Activated T-helper 17 cell treated with anti-CD3 and anti-CD28 coated beads, Interleukin-2, amount 50 U/mL, for 72 hours (primary cell): ENCODE measurements around the gene UBD. TPM values are rescaled to one million over a fixed set of nuclear protein-coding genes. Genes with fewer than 3 reads are reported as not detected.

Source experiments
- ATAC-seq: fragments of 150-1000 bp; cut with Tn5 transposase; replicated peaks from 2 replicates; pipeline ENCODE4 v1.10.0; 2021; ENCODE audit warnings: mild to moderate bottlenecking, moderate library complexity
- H3K27ac Mint-ChIP-seq: one replicate; pipeline ENCODE4 v1.8.0; 2022; ENCODE audit warnings: mixed read lengths
- H3K27me3 Mint-ChIP-seq: one replicate; pipeline ENCODE4 v1.8.0; 2022; ENCODE audit warnings: mixed read lengths
- H3K36me3 Mint-ChIP-seq: one replicate; pipeline ENCODE4 v1.8.0; 2022; ENCODE audit warnings: low read depth, mild to moderate bottlenecking, mixed read lengths
- H3K4me1 Mint-ChIP-seq: one replicate; pipeline ENCODE4 v1.8.0; 2022; ENCODE audit warnings: mixed read lengths
- H3K4me3 Mint-ChIP-seq: one replicate; pipeline ENCODE4 v1.8.0; 2022; ENCODE audit warnings: mild to moderate bottlenecking, mixed read lengths
- H3K9me3 Mint-ChIP-seq: one replicate; pipeline ENCODE4 v1.8.0; 2022; ENCODE audit warnings: mixed read lengths
- total RNA-seq, 2 donors: library from RNA; stranded (reverse); gene quantifications; one replicate each; pipeline ENCODE4 v1.2.3, GENCODE V29; 2022

The UBD gene
- total RNA-seq, 2 donors from 2014 or later, result 0.84 to 3.7 TPM

- Mint-ChIP-seq H3K27ac (no peak overlapping the region), H3K27me3 (peaks cover 31% of the 10 kb centered on the region), H3K9me3 (no peaks in the 10 kb centered on the region), H3K36me3 (no peaks in the 10 kb centered on the region), H3K4me1 (no peaks in the 10 kb centered on the region), H3K4me3 (no peak overlapping the region)
- ATAC-seq, result no peak
Measured at GRCh38 chr6:29577544-29577943, 18.0 kb upstream of the UBD start.

- Mint-ChIP-seq H3K4me3 (no peak overlapping the region), H3K27ac (no peak overlapping the region), H3K27me3 (peaks cover 42% of the 10 kb centered on the region), H3K36me3 (no peaks in the 10 kb centered on the region), H3K4me1 (no peaks in the 10 kb centered on the region), H3K9me3 (no peaks in the 10 kb centered on the region)
- ATAC-seq, result no peak
Measured at GRCh38 chr6:29576056-29576455, 16.5 kb upstream of the UBD start.

- Mint-ChIP-seq H3K9me3 (no peaks in the 10 kb centered on the region), H3K27me3 (peaks cover 52% of the 10 kb centered on the region)
Measured at GRCh38 chr6:29567991-29568390, 8.5 kb upstream of the UBD start.

DNA sequence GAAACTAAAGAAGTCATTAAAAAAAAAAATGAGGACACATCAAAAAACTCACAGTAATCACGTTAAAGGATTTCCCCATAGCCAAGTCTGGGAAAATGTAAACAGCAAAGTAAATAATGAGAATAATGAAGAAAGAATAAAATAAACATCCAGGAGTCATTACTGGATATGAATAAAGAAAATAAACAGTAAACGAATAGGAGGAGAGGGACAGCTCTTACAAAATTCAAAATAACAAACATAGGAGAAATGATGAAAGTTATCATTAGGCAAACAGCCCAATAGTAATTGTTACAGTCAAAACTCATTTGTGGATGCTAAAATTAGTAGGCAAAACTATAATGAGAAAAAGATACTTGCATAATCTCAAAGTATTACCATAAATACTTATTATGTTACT, 8.0 kb upstream of the UBD start:
- no peak for ATAC-seq
- H3K4me1 Mint-ChIP-seq, result no peaks in the 10 kb centered on the region
- H3K9me3 Mint-ChIP-seq, result no peaks in the 10 kb centered on the region
- peaks cover 57% of the 10 kb centered on the region for H3K27me3 Mint-ChIP-seq
- no peaks in the 10 kb centered on the region for H3K36me3 Mint-ChIP-seq
- no peak overlapping the region for H3K27ac Mint-ChIP-seq
- no peak overlapping the region for H3K4me3 Mint-ChIP-seq

More at GRCh38 chr6:29567991-29568390, 8.5 kb upstream of the UBD start:
- Mint-ChIP-seq H3K27ac (no peak overlapping the region), H3K4me3 (no peak overlapping the region), H3K36me3 (no peaks in the 10 kb centered on the region), H3K4me1 (no peaks in the 10 kb centered on the region)
- no peak for ATAC-seq

GRCh38 chr6:29566856-29567255, 7.3 kb upstream of the UBD start:
- Mint-ChIP-seq H3K4me1 (no peaks in the 10 kb centered on the region), H3K9me3 (no peaks in the 10 kb centered on the region), H3K36me3 (no peaks in the 10 kb centered on the region), H3K27me3 (peaks cover 54% of the 10 kb centered on the region), H3K27ac (no peak overlapping the region), H3K4me3 (no peak overlapping the region)
- no peak for ATAC-seq

DNA sequence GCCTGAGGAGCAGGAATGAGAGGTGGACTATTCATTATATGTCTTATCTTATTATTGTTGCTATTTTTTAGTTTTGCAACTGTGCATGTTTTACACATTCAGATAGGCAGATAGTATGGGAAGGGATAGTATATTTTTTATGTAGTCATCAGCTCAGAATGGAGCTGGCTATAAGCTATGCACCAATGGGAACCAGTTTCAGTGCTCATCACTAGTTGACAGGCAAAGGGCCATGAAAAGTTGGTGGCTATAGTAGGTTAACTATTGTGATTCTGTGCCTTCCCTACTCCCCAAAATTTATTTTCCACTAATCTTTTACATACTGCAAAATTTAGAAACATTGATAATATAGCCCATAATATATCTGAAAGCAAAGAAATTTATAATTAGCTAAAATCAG, 5.3 kb upstream of the UBD start:
- Mint-ChIP-seq H3K9me3 (no peaks in the 10 kb centered on the region), H3K4me3 (no peak overlapping the region), H3K27ac (no peak overlapping the region), H3K36me3 (no peaks in the 10 kb centered on the region), H3K4me1 (no peaks in the 10 kb centered on the region), H3K27me3 (peaks cover 52% of the 10 kb centered on the region)
- no peak for ATAC-seq

GRCh38 chr6:29563435-29563965, 4.0 kb upstream of the UBD start:
- peak; percentile 45 for ATAC-seq
- H3K27ac Mint-ChIP-seq, result no peak overlapping the region
- peaks cover 56% of the 10 kb centered on the region for H3K27me3 Mint-ChIP-seq
- H3K4me1 Mint-ChIP-seq, result no peaks in the 10 kb centered on the region
- H3K36me3 Mint-ChIP-seq, result no peaks in the 10 kb centered on the region
- no peaks in the 10 kb centered on the region for H3K9me3 Mint-ChIP-seq
- no peak overlapping the region for H3K4me3 Mint-ChIP-seq

GRCh38 chr6:29561606-29562181, 2.2 kb upstream of the UBD start:
- Mint-ChIP-seq H3K27ac (no peak overlapping the region), H3K4me1 (no peaks in the 10 kb centered on the region)

DNA sequence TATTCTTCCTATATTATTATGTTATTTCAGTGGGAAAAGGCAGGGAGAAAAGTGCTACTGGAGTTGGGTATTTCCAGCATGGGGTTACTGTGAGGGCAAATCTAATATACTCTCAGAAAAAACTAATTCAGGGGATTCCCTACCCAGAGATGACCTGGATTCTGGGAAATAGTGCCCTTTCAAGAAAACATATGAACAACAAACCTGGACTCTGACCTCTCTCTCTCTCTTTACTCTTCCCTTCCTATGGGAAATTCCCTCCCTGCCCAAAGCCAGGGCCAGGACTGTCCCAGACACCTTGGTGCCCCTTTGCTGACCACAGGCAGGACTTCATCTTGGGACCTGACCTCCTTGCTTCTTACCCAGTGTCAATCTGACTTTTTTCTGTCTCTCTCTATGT, 1.6 kb upstream of the UBD start:
- Mint-ChIP-seq H3K4me3 (no peak overlapping the region), H3K36me3 (no peaks in the 10 kb centered on the region), H3K4me1 (no peaks in the 10 kb centered on the region), H3K9me3 (no peaks in the 10 kb centered on the region), H3K27ac (no peak overlapping the region), H3K27me3 (peaks cover 44% of the 10 kb centered on the region)
- ATAC-seq, result peak; percentile 64

More at GRCh38 chr6:29561606-29562181, 2.2 kb upstream of the UBD start:
- H3K27me3 Mint-ChIP-seq, result peaks cover 40% of the 10 kb centered on the region
- H3K36me3 Mint-ChIP-seq, result no peaks in the 10 kb centered on the region
- ATAC-seq, result peak; percentile 9
- H3K9me3 Mint-ChIP-seq, result no peaks in the 10 kb centered on the region
- H3K4me3 Mint-ChIP-seq, result no peak overlapping the region

DNA sequence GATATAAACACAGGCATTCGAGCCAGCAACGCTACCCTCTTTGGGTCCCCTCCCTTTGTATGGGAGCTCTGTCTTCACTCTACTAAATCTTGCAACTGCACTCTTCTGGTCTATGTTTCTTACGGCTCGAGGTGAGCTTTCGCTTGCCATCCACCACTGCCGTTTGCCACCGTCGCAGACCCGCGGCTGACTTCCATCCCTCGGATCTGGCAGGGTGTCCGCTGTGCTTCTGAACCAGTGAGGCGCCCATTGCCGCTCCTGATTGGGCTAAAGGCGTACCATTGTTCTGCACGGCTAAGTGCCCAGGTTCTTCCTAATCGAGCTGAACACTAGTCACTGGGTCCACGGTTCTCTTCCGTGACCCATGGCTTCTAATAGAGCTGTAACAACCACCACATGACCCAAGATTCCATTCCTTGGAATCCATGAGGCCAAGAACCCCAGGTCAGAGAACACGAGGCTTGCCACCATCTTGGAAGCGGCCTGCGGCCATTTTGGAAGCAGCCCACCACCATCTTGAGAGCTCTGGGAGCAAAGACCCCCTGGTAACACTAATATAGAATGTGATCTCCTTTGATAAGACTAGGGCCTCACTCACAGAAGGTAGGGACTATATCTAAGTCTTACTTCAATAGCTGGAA, 973 bp downstream of the UBD start:
- Mint-ChIP-seq H3K4me3 (no peak overlapping the region), H3K27me3 (peaks cover 59% of the 10 kb centered on the region), H3K4me1 (peaks cover 6% of the 10 kb centered on the region)

DNA sequence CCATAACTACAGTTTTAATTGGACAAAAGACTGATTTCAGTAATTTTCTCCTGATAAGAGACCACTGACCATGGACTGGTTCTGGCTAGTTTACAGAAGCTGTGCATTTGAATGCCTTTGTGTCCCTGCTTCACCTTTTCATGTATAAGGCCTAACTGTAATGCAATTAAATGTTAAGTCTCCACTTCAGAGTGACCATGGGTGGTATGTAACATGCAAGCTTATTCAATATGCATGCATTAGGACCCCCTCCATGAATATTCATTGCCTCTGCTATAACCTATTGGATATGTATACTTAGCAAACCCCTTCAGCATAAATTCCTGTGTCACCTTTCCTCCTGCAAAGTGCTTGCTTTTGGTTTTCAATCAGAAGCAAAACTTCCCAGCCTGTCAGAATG, 2.2 kb downstream of the UBD start:
- Mint-ChIP-seq H3K27ac (no peak overlapping the region), H3K36me3 (no peaks in the 10 kb centered on the region), H3K4me3 (no peak overlapping the region), H3K4me1 (peaks cover 6% of the 10 kb centered on the region), H3K27me3 (peaks cover 47% of the 10 kb centered on the region), H3K9me3 (no peaks in the 10 kb centered on the region)
- no peak for ATAC-seq

More for the DNA sequence above, 973 bp downstream of the UBD start:
- no peak for ATAC-seq
- no peaks in the 10 kb centered on the region for H3K36me3 Mint-ChIP-seq
- H3K27ac Mint-ChIP-seq, result no peak overlapping the region
- H3K9me3 Mint-ChIP-seq, result no peaks in the 10 kb centered on the region

DNA sequence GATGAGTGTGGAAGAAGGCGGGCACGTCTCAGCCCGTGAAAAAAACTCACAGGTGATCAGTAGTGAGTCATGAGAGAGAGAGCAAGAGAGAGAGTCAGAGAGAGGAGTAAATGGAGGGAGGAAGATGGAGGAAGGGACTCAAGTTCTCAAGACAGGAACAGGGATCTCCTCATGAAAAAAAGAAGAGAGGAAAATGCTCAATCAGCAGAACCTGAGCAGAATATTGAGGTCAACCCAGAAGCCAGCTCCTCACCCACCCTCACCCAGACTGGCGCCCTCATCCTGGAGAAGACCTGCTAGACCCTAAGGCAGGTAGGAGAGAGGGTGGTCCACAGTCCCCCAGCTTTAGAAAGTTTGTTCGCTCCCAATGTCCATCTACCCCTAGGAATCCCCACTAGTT, 4.8 kb downstream of the UBD start:
- H3K4me1 Mint-ChIP-seq, result peaks cover 6% of the 10 kb centered on the region
- no peak for ATAC-seq
- no peaks in the 10 kb centered on the region for H3K36me3 Mint-ChIP-seq
- peaks cover 35% of the 10 kb centered on the region for H3K27me3 Mint-ChIP-seq
- peak overlapping the region; percentile 75 for H3K4me3 Mint-ChIP-seq
- H3K27ac Mint-ChIP-seq, result no peak overlapping the region
- H3K9me3 Mint-ChIP-seq, result no peaks in the 10 kb centered on the region

GRCh38 chr6:29553268-29554057, 6.1 kb downstream of the UBD start:
- H3K27me3 Mint-ChIP-seq, result peaks cover 32% of the 10 kb centered on the region
- H3K4me3 Mint-ChIP-seq, result peak overlapping the region; percentile 75
- H3K36me3 Mint-ChIP-seq, result no peaks in the 10 kb centered on the region
- peak; percentile 63 for ATAC-seq
- H3K9me3 Mint-ChIP-seq, result no peaks in the 10 kb centered on the region
- H3K27ac Mint-ChIP-seq, result no peak overlapping the region
- peaks cover 6% of the 10 kb centered on the region for H3K4me1 Mint-ChIP-seq

- peaks cover 39% of the 10 kb centered on the region for H3K27me3 Mint-ChIP-seq
- no peak overlapping the region for H3K27ac Mint-ChIP-seq
- ATAC-seq, result peak; percentile 79
- H3K4me1 Mint-ChIP-seq, result peaks cover 9% of the 10 kb centered on the region
- H3K36me3 Mint-ChIP-seq, result no peaks in the 10 kb centered on the region
- peak overlapping the region; percentile 75 for H3K4me3 Mint-ChIP-seq
- no peaks in the 10 kb centered on the region for H3K9me3 Mint-ChIP-seq
Measured at GRCh38 chr6:29552512-29553051, 7.0 kb downstream of the UBD start.
